PC-9 (cell line): ENCODE results near the gene OOSP4A.

Experiments
- CTCF ChIP-seq: fragments of 200-600 bp; sonication (generic); conservative IDR thresholded peaks from 2 replicates; pipeline ENCODE4 v1.6.1; 2017; ENCODE audit warnings: mixed run types, antibody characterized with exemption, mild to moderate bottlenecking, moderate library complexity
- EZH2 ChIP-seq: fragments of 200-600 bp; sonication (generic); IDR thresholded peaks from 2 replicates; pipeline ENCODE4 v1.8.0; 2017; ENCODE audit warnings: antibody characterized with exemption, low read depth

GRCh38 chr11:59963733-59964132 lies at the start of gene OOSP4A:
- TF ChIP-seq CTCF = no peak
- no peak for TF ChIP-seq EZH2
